Breast epithelium (tissue), 3 donors: ENCODE results near the gene C1QB.

Experiments
- CTCF ChIP-seq, 3 donors: fragments of 450-650 bp; IDR thresholded peaks; one replicate each; pipeline ENCODE4 v1.5.1; 2016 to 2017; ENCODE audit warnings: antibody characterized with exemption in 3 of 3, mild to moderate bottlenecking in 3 of 3, moderate library complexity in 3 of 3
- POLR2A ChIP-seq: fragments of 450-650 bp; IDR thresholded peaks from one replicate; pipeline ENCODE4 v1.6.1; 2016; ENCODE audit warnings: antibody characterized with exemption, mild to moderate bottlenecking, moderate library complexity
- POLR2AphosphoS5 ChIP-seq, 3 donors: sonication (generic); formaldehyde crosslinking; IDR thresholded peaks; one replicate each; pipeline ENCODE4 v1.6.1; 2017; ENCODE audit warnings: antibody characterized with exemption in 3 of 3

- TF ChIP-seq CTCF (IDR thresholded peaks at IDR 0.05) (no peak), POLR2A (no peak), POLR2AphosphoS5 (IDR thresholded peaks at IDR 0.05) (no peak)
Measured at GRCh38 chr1:22608361-22608760, 44.7 kb upstream of the C1QB start.
